ENCODE measurements around the gene WAS. TPM values are rescaled to one million over a fixed set of nuclear protein-coding genes. Genes with fewer than 3 reads are reported as not detected.
"Not testable (repeated sequence)": the region's sequence is repeated elsewhere in the genome, so short reads cannot be mapped to it uniquely, and the experiment has no call there.

The WAS gene
- total RNA-seq, 1 donor from 2014 or later, result 122 TPM

- no peak for DNase-seq (ENCODE audit: low spot score)
- Mint-ChIP-seq H3K4me1 (ENCODE audit: low read depth) (peaks cover 33% of the 10 kb centered on the region), H3K27me3 (ENCODE audit: insufficient read depth) (no peaks in the 10 kb centered on the region), H3K27ac (no peak overlapping the region), H3K4me3 (no peak overlapping the region), H3K9me3 (no peaks in the 10 kb centered on the region), H3K36me3 (ENCODE audit: low read depth) (peaks cover 48% of the 10 kb centered on the region)
- intact Hi-C loops (cut with micrococcal nuclease), result no loop called here
These were observed 5.8 kb downstream of the WAS start for GRCh38 chrX:48689208-48689920.

- H3K9me3 Mint-ChIP-seq; DNase-seq (ENCODE audit: low spot score); H3K27me3 Mint-ChIP-seq (ENCODE audit: insufficient read depth); H3K27ac Mint-ChIP-seq; intact Hi-C loops (cut with micrococcal nuclease); H3K4me3 Mint-ChIP-seq: not testable (repeated sequence)
- Mint-ChIP-seq H3K4me1 (ENCODE audit: low read depth) (peaks cover 20% of the 10 kb centered on the region), H3K36me3 (ENCODE audit: low read depth) (peaks cover 31% of the 10 kb centered on the region)
These were observed 8.1 kb downstream of the WAS start for GRCh38 chrX:48691746-48692145.

- Mint-ChIP-seq H3K36me3 (ENCODE audit: low read depth) (peaks cover 24% of the 10 kb centered on the region), H3K27ac (peak overlapping the region; percentile 90), H3K4me1 (ENCODE audit: low read depth) (peaks cover 30% of the 10 kb centered on the region), H3K27me3 (ENCODE audit: insufficient read depth) (peaks cover 2% of the 10 kb centered on the region), H3K9me3 (no peaks in the 10 kb centered on the region), H3K4me3 (peak overlapping the region; percentile 88)
- intact Hi-C loops (cut with micrococcal nuclease), result loop anchor here (5.0 kb wide), 2 partner anchors 98 to 173 kb away; partner anchors contain the start of genes EBP and WDR13
- DNase-seq (ENCODE audit: low spot score), result no peak
These were observed 11.4 kb downstream of the WAS start for GRCh38 chrX:48694776-48695533.

GRCh38 chrX:48695534-48695896 is 11.9 kb downstream of the WAS start:
- H3K36me3 Mint-ChIP-seq (ENCODE audit: low read depth), result peaks cover 19% of the 10 kb centered on the region
- peaks cover 31% of the 10 kb centered on the region for H3K4me1 Mint-ChIP-seq (ENCODE audit: low read depth)
- no peak for DNase-seq (ENCODE audit: low spot score)
- H3K27me3 Mint-ChIP-seq (ENCODE audit: insufficient read depth), result peaks cover 2% of the 10 kb centered on the region
- intact Hi-C loops (cut with micrococcal nuclease), result loop anchor here (5.0 kb wide), 2 partner anchors 98 to 173 kb away; partner anchors contain the start of genes EBP and WDR13
- peak overlapping the region; percentile 88 for H3K4me3 Mint-ChIP-seq
- no peaks in the 10 kb centered on the region for H3K9me3 Mint-ChIP-seq
- peak overlapping the region; percentile 90 for H3K27ac Mint-ChIP-seq

GRCh38 chrX:48695925-48696300 is 12.3 kb downstream of the WAS start:
- peaks cover 16% of the 10 kb centered on the region for H3K36me3 Mint-ChIP-seq (ENCODE audit: low read depth)
- H3K4me3 Mint-ChIP-seq, result peak overlapping the region; percentile 88
- peaks cover 35% of the 10 kb centered on the region for H3K4me1 Mint-ChIP-seq (ENCODE audit: low read depth)
- peaks cover 2% of the 10 kb centered on the region for H3K27me3 Mint-ChIP-seq (ENCODE audit: insufficient read depth)
- intact Hi-C loops (cut with micrococcal nuclease), result loop anchor here (1.0 to 5.0 kb wide), 9 partner anchors 13 to 221 kb away; partner anchors contain the start of genes EBP, HDAC6, PQBP1 and TIMM17B
- peak overlapping the region; percentile 90 for H3K27ac Mint-ChIP-seq
- DNase-seq (ENCODE audit: low spot score), result no peak
- H3K9me3 Mint-ChIP-seq, result no peaks in the 10 kb centered on the region

GRCh38 chrX:48696301-48696908 is 12.8 kb downstream of the WAS start, which contains the start of gene SUV39H1:
SUV39H1 (plus strand) TSS chrX:48696734; CDS start chrX:48696785, 51 bp downstream.
- Mint-ChIP-seq H3K4me3 (peak within 1 kb of the TSS; percentile 93), H3K36me3 (ENCODE audit: low read depth) (peaks cover 12% of the 10 kb centered on the region), H3K9me3 (no peaks in the 10 kb centered on the region), H3K4me1 (ENCODE audit: low read depth) (peaks cover 35% of the 10 kb centered on the region), H3K27ac (peak within 1 kb of the TSS; percentile 91), H3K27me3 (ENCODE audit: insufficient read depth) (peaks cover 2% of the 10 kb centered on the region)
- intact Hi-C loops (cut with micrococcal nuclease), result loop anchor here (1.0 to 5.0 kb wide), 9 partner anchors 13 to 220 kb away; partner anchors contain the start of genes EBP, HDAC6, PQBP1 and TIMM17B
- DNase-seq (ENCODE audit: low spot score), result peak; percentile 85

DNA sequence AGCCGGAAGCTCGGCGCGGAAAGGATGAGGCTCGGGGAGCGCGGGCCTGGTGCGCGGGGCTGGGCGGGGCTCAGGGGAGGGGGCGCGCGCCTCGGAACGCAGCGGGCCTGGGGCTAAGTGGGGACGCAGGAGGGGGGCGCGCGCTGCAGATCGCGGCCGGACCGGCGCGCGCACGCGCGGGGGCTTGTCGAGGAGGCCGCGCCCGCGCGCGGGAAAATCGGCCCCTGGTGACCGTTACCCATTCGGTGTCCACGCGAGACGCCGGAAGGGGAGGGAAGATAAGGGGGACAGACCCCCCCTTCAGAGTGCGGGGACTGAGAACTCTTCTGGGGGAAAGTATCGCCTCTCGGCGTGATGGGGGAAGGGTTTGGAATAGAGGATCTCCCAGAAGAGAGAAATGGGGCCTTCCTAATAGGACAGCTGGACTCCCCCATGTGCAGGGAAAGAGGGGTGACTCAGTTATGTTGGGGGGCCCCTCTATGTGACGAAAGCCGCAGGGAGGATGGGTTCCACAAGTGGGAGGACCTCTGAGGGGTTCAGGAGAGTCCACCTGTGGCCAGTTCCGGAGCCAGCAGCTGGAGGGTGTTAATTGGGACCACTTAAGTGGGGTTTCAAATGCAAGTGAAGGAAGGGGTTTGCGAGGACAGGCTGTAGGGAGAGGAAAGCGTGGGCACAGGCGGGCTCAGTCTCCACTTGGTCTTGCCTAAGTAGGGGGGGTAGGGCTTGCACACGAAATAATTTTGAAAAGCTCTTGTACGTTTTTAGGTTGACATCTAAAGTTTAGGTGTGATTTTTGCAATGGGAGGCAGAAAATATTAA is 13.5 kb downstream of the WAS start:
- Mint-ChIP-seq H3K27me3 (ENCODE audit: insufficient read depth) (peaks cover 2% of the 10 kb centered on the region), H3K4me1 (ENCODE audit: low read depth) (peaks cover 35% of the 10 kb centered on the region)
- intact Hi-C loops (cut with micrococcal nuclease), result loop anchor here (1.0 to 5.0 kb wide), 10 partner anchors 14 to 261 kb away; partner anchors contain the start of genes EBP, HDAC6, PQBP1 and TIMM17B

DNA sequence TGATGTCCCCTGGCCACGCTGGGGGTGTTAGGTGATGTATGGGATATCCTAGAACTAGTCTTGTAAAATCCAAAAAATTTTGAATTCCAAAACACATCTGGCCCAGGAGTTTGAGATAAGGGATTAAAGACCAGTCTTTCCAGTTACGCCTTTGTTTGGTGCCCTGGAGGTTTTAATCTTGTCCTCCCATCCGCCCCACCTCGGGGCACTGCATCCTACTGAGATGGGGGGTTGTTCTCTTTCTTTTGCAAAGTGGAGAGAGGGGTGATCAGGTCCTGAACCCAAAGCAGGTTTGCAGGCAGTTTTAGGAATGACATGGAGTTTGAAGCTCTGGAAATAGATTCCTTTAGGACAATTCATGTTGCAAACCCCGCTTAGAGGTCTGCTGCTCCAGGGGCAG is 14.7 kb downstream of the WAS start:
- Mint-ChIP-seq H3K9me3 (no peaks in the 10 kb centered on the region), H3K4me1 (ENCODE audit: low read depth) (peaks cover 35% of the 10 kb centered on the region), H3K27me3 (ENCODE audit: insufficient read depth) (peaks cover 2% of the 10 kb centered on the region), H3K4me3 (peak overlapping the region; percentile 93), H3K36me3 (ENCODE audit: low read depth) (peaks cover 17% of the 10 kb centered on the region), H3K27ac (no peak overlapping the region)
- DNase-seq (ENCODE audit: low spot score), result no peak
- intact Hi-C loops (cut with micrococcal nuclease), result loop anchor here (5.0 kb wide), 2 partner anchors 101 to 176 kb away; partner anchors contain the start of genes EBP and WDR13

More for the DNA sequence above, 13.5 kb downstream of the WAS start:
- Mint-ChIP-seq H3K27ac (peak overlapping the region; percentile 91), H3K4me3 (peak overlapping the region; percentile 93), H3K9me3 (no peaks in the 10 kb centered on the region), H3K36me3 (ENCODE audit: low read depth) (peaks cover 9% of the 10 kb centered on the region)
- DNase-seq (ENCODE audit: low spot score), result no peak

- H3K4me3 Mint-ChIP-seq, result no peak overlapping the region
- intact Hi-C loops (cut with micrococcal nuclease), result no loop called here
- H3K27ac Mint-ChIP-seq, result no peak overlapping the region
- no peak for DNase-seq (ENCODE audit: low spot score)
- peaks cover 25% of the 10 kb centered on the region for H3K36me3 Mint-ChIP-seq (ENCODE audit: low read depth)
- no peaks in the 10 kb centered on the region for H3K9me3 Mint-ChIP-seq
- H3K4me1 Mint-ChIP-seq (ENCODE audit: low read depth), result peaks cover 43% of the 10 kb centered on the region
- peaks cover 2% of the 10 kb centered on the region for H3K27me3 Mint-ChIP-seq (ENCODE audit: insufficient read depth)
These were observed 16.6 kb downstream of the WAS start for GRCh38 chrX:48700246-48700645.

- no peak for DNase-seq (ENCODE audit: low spot score)
- Mint-ChIP-seq H3K4me3 (no peak overlapping the region), H3K4me1 (ENCODE audit: low read depth) (peaks cover 35% of the 10 kb centered on the region), H3K27me3 (ENCODE audit: insufficient read depth) (no peaks in the 10 kb centered on the region), H3K9me3 (no peaks in the 10 kb centered on the region), H3K36me3 (ENCODE audit: low read depth) (peaks cover 25% of the 10 kb centered on the region), H3K27ac (no peak overlapping the region)
- intact Hi-C loops (cut with micrococcal nuclease), result no loop called here
These were observed 17.5 kb downstream of the WAS start for GRCh38 chrX:48700951-48701653.

GRCh38 chrX:48702032-48702431 is 18.4 kb downstream of the WAS start:
- Mint-ChIP-seq H3K36me3 (ENCODE audit: low read depth) (peaks cover 25% of the 10 kb centered on the region), H3K27me3 (ENCODE audit: insufficient read depth) (no peaks in the 10 kb centered on the region), H3K4me3 (no peak overlapping the region), H3K9me3 (no peaks in the 10 kb centered on the region), H3K4me1 (ENCODE audit: low read depth) (peaks cover 33% of the 10 kb centered on the region), H3K27ac (no peak overlapping the region)
- no peak for DNase-seq (ENCODE audit: low spot score)
- intact Hi-C loops (cut with micrococcal nuclease), result no loop called here
